ENCODE data around the gene OPCML.

The OPCML gene

GRCh38 chr11:133163463-133164419 is 368.6 kb downstream of the OPCML start:
- DNase-seq: no peak

- DNase-seq: no peak
These were observed 370.1 kb downstream of the OPCML start for GRCh38 chr11:133162227-133162626.

- no peak for DNase-seq
These were observed 371.5 kb downstream of the OPCML start for GRCh38 chr11:133160754-133161153.

GRCh38 chr11:133156986-133157745 is 375.1 kb downstream of the OPCML start:
- DNase-seq: no peak

GRCh38 chr11:133154781-133155180 is 377.5 kb downstream of the OPCML start:
- no peak for DNase-seq

- DNase-seq: no peak
These were observed 378.2 kb downstream of the OPCML start for GRCh38 chr11:133154076-133154475.

- no peak for DNase-seq
These were observed 379.3 kb downstream of the OPCML start for GRCh38 chr11:133153031-133153430.

- DNase-seq: no peak
These were observed 382.6 kb downstream of the OPCML start for GRCh38 chr11:133149698-133150097.

GRCh38 chr11:133147625-133148024 is 384.7 kb downstream of the OPCML start:
- DNase-seq: no peak

GRCh38 chr11:133146697-133147306 is 385.5 kb downstream of the OPCML start:
- no peak for DNase-seq

- no peak for DNase-seq
These were observed 394.4 kb downstream of the OPCML start for GRCh38 chr11:133137939-133138338.

- DNase-seq: no peak
These were observed 395.0 kb downstream of the OPCML start for GRCh38 chr11:133137270-133137669.

- no peak for DNase-seq
These were observed 395.9 kb downstream of the OPCML start for GRCh38 chr11:133136376-133136775.

- no peak for DNase-seq
These were observed 397.8 kb downstream of the OPCML start for GRCh38 chr11:133134314-133135173.

- no peak for DNase-seq
These were observed 398.7 kb downstream of the OPCML start for GRCh38 chr11:133133606-133134005.

GRCh38 chr11:133133050-133133449 is 399.3 kb downstream of the OPCML start:
- DNase-seq: no peak

- DNase-seq: no peak
These were observed 404.6 kb downstream of the OPCML start for GRCh38 chr11:133127741-133128140.

- no peak for DNase-seq
These were observed 408.5 kb downstream of the OPCML start for GRCh38 chr11:133123796-133124195.

- no peak for DNase-seq
These were observed 408.9 kb downstream of the OPCML start for GRCh38 chr11:133123366-133123765.

GRCh38 chr11:133122256-133122655 is 410.0 kb downstream of the OPCML start:
- DNase-seq: no peak

- DNase-seq: no peak
These were observed 413.6 kb downstream of the OPCML start for GRCh38 chr11:133118563-133119268.

- no peak for DNase-seq
These were observed 417.2 kb downstream of the OPCML start for GRCh38 chr11:133115099-133115498.

All from NCI-H187 treated with DMSO at 0.1 percent for 48 hours (cell line).